Measurements from ENCODE around the gene TMED10. TPM values are rescaled to one million over a fixed set of nuclear protein-coding genes. Genes with fewer than 3 reads are reported as not detected.

TMED10 gene
- total RNA-seq, 1 donor from 2014 or later = 363 TPM

GRCh38 chr14:75200451-75200850 is 24.0 kb upstream of the TMED10 start:
- Histone ChIP-seq H3K36me3 (ENCODE audit: control insufficient read depth, insufficient read depth, low read length) (no peaks in the 10 kb centered on the region), H3K27me3 (ENCODE audit: control insufficient read depth, insufficient read depth, low read length) (no peaks in the 10 kb centered on the region), H3K4me3 (ENCODE audit: low read depth, low read length) (no peak overlapping the region)
- FAIRE-seq (peak; percentile 92), DNase-seq (ENCODE audit: low read depth) (peak; percentile 93)
- no peak for TF ChIP-seq CTCF (IDR thresholded peaks at IDR 0.05; ENCODE audit: insufficient read depth, low read length, severe bottlenecking)

- Histone ChIP-seq H3K4me3 (ENCODE audit: low read depth, low read length) (no peak overlapping the region), H3K27me3 (ENCODE audit: control insufficient read depth, insufficient read depth, low read length) (no peaks in the 10 kb centered on the region), H3K36me3 (ENCODE audit: control insufficient read depth, insufficient read depth, low read length) (no peaks in the 10 kb centered on the region)
- DNase-seq (ENCODE audit: low read depth) (no peak), FAIRE-seq (peak; percentile 70)
- no peak for TF ChIP-seq CTCF (IDR thresholded peaks at IDR 0.05; ENCODE audit: insufficient read depth, low read length, severe bottlenecking)
Measured at GRCh38 chr14:75198291-75198933, 22.0 kb upstream of the TMED10 start.

- Histone ChIP-seq H3K27me3 (ENCODE audit: control insufficient read depth, insufficient read depth, low read length) (no peaks in the 10 kb centered on the region), H3K36me3 (ENCODE audit: control insufficient read depth, insufficient read depth, low read length) (no peaks in the 10 kb centered on the region), H3K4me3 (ENCODE audit: low read depth, low read length) (no peak overlapping the region)
- no peak for FAIRE-seq
- no peak for TF ChIP-seq CTCF (IDR thresholded peaks at IDR 0.05; ENCODE audit: insufficient read depth, low read length, severe bottlenecking)
- DNase-seq (ENCODE audit: low read depth) = no peak
Measured at GRCh38 chr14:75197338-75197737, 20.9 kb upstream of the TMED10 start.

GRCh38 chr14:75196468-75196867 is 20.1 kb upstream of the TMED10 start:
- no peak for DNase-seq (ENCODE audit: low read depth)
- TF ChIP-seq CTCF (IDR thresholded peaks at IDR 0.05; ENCODE audit: insufficient read depth, low read length, severe bottlenecking) = no peak
- Histone ChIP-seq H3K36me3 (ENCODE audit: control insufficient read depth, insufficient read depth, low read length) (no peaks in the 10 kb centered on the region), H3K27me3 (ENCODE audit: control insufficient read depth, insufficient read depth, low read length) (no peaks in the 10 kb centered on the region), H3K4me3 (ENCODE audit: low read depth, low read length) (no peak overlapping the region)
- FAIRE-seq = no peak

- H3K27me3 ChIP-seq (ENCODE audit: control insufficient read depth, insufficient read depth, low read length) = no peaks in the 10 kb centered on the region
- DNase-seq (ENCODE audit: low read depth) = no peak
- no peak for FAIRE-seq
Measured at GRCh38 chr14:75196064-75196463, 19.7 kb upstream of the TMED10 start.

More at GRCh38 chr14:75196064-75196463, 19.7 kb upstream of the TMED10 start:
- H3K4me3 ChIP-seq (ENCODE audit: low read depth, low read length) = no peak overlapping the region
- no peak for TF ChIP-seq CTCF (IDR thresholded peaks at IDR 0.05; ENCODE audit: insufficient read depth, low read length, severe bottlenecking)
- no peaks in the 10 kb centered on the region for H3K36me3 ChIP-seq (ENCODE audit: control insufficient read depth, insufficient read depth, low read length)
